ENCODE measurements around the gene CEP104.
A peak's percentile ranks its signal among the peaks of the same experiment; 100 is the strongest.

Gene CEP104

DNA sequence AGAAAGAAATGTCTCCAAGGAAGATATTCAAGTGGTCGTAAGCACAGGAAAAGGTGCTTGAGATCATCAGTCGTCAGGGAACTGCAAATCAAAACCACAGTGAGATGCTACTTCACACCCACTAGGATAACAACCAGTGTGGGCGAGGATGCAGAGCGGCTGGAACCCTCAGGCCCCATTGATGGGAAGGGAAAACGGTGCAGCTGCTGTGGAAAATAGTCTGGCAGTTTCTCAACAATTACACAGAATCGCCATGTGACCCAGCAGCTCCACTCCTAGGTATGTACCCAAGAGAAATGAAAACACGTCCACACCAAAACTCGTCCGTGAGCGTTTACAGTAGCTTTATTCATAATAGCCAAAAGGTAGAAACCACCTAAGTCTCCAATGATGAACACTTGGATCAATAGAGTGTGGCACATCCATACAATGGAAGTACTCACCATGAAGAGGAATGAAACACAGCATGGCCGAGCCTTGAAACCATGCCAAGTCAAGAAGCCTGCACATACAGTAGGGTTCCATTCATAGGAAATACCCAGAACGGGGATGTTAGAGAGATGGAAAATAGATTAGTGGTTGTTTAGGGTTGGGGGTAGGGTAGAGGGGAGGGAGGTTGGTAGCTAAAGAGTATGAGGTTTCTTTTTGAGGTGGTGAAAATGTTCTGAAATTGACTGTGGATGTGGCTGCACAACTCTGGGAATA, 6.4 kb upstream of the CEP104 start:
- WGBS = 90% methylated on average over 12 of the region's 12 CpGs

DNA sequence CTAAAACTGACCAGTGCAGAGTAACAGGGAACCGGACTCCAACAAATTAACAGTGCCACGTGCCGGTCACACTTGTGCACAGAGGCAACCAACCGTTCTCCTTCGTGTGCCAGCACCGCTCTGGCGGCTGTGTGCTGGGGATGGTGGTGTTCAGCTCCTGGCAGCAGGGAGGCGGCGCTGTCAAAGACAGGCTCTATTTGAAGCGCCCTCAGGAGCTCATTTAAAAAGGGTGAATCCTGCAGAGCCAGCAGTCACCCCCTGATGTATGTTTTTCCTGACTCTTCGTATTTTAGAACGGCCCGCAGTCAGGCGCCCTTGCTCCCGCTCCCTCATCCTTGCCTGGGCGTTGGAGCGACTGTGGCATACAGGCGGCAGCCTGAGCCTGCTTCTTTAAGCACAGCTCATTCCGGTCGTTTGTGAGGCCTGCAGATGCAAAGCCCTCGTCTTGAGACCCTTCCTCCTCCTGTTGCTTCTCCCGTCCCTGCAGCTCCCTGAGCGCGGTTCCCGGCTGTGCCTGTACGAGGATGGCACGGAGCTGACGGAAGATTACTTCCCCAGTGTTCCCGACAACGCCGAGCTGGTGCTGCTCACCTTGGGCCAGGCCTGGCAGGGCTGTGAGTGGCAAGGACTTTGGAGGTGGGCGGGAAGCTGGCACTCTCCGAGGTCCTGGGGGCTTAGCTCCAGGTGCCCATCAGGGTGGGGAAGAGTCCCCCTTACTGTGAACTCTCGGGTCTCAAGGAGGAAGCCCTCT, 1.4 kb upstream of the CEP104 start:
- Histone ChIP-seq H3K4me1 (ENCODE audit: insufficient read depth, low read length) (no peaks in the 10 kb centered on the region), H3K4me3 (ENCODE audit: low read length) (peak overlapping the region; percentile 81), H3K9me3 (ENCODE audit: insufficient read depth, low read depth, low read length) (no peaks in the 10 kb centered on the region), H3K36me3 (ENCODE audit: insufficient read depth, low read length) (no peaks in the 10 kb centered on the region), H3K9ac (ENCODE audit: low read depth, low read length) (no peak overlapping the region), H3K27me3 (ENCODE audit: insufficient read depth, low read length) (peaks cover 12% of the 10 kb centered on the region; the same call in 1 of the 2 replicates), H3K27ac (ENCODE audit: low read depth, low read length) (no peak overlapping the region)
- 52% methylated on average over 34 of the region's 34 CpGs for WGBS

More for the DNA sequence above, 6.4 kb upstream of the CEP104 start:
- no peak overlapping the region for H3K27ac ChIP-seq (ENCODE audit: low read depth, low read length)
- H3K9me3 ChIP-seq (ENCODE audit: insufficient read depth, low read depth, low read length) = no peaks in the 10 kb centered on the region
- H3K27me3 ChIP-seq (ENCODE audit: insufficient read depth, low read length) = peaks cover 5% of the 10 kb centered on the region; the same call in 1 of the 2 replicates
- H3K4me3 ChIP-seq (ENCODE audit: low read length) = no peak overlapping the region
- no peaks in the 10 kb centered on the region for H3K36me3 ChIP-seq (ENCODE audit: insufficient read depth, low read length)
- H3K9ac ChIP-seq (ENCODE audit: low read depth, low read length) = no peak overlapping the region
- no peaks in the 10 kb centered on the region for H3K4me1 ChIP-seq (ENCODE audit: insufficient read depth, low read length)

DNA sequence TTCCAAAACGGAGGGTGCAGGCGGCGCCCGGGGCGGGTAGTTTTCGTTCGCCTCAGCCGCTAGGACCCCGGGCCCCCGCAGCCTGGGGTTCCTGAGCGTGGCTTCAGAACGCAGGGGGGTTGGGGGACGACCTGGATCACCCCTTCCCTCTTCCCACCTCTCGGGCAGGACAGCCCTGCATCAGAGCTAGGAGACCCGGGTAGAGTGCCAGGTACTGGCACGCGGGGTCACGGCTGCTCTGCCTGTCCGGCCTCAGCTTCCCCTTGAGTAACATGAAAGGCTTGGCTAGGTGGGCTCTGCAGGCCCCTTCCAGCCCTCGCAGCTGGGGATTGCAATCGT, 749 bp upstream of the CEP104 start:
- H3K9me3 ChIP-seq (ENCODE audit: insufficient read depth, low read depth, low read length) = no peaks in the 10 kb centered on the region
- peak overlapping the region; percentile 81 for H3K4me3 ChIP-seq (ENCODE audit: low read length)
- 9% methylated on average over 21 of the region's 21 CpGs for WGBS
- no peak overlapping the region for H3K27ac ChIP-seq (ENCODE audit: low read depth, low read length)
- no peaks in the 10 kb centered on the region for H3K4me1 ChIP-seq (ENCODE audit: insufficient read depth, low read length)
- peak overlapping the region; percentile 55 for H3K9ac ChIP-seq (ENCODE audit: low read depth, low read length)
- peaks cover 12% of the 10 kb centered on the region; the same call in 1 of the 2 replicates for H3K27me3 ChIP-seq (ENCODE audit: insufficient read depth, low read length)
- H3K36me3 ChIP-seq (ENCODE audit: insufficient read depth, low read length) = no peaks in the 10 kb centered on the region

DNA sequence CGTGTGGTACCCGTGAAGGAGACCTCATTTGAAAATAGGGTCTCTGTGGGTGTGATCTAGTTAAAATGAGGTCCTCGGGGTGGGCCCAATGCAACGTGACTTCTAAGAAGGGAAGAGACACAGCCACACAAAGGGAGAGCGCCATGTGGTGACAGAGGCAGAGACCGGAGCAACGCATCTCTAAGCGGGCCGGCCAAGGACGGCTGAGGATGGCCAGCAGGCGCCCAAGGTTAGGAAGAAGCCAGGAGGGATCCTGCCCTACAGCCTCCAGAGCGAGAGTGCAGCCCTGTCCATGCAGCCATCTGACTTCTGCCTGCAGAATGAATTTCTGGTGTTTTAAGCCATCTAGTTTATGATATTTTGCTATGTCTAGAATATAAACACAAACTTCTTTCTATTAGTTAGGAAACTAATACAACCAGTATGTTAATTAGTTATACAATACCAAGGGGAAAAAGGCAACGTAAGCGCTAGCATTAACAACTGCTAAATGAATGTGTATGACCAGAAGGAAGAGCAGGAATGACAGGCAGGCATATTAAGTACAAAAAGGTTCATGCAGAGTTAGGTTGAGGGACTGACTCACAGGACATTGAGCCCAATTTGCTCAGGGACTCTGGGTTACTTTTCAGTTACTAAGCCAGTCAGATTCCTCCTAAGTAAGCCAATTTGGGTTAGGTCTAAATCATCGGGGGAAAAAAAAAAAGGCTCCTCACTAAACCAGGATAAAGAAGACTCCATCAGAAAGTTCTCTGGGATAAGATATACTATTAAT, 4.1 kb downstream of the CEP104 start:
- no peaks in the 10 kb centered on the region for H3K9me3 ChIP-seq (ENCODE audit: insufficient read depth, low read depth, low read length)
- H3K9ac ChIP-seq (ENCODE audit: low read depth, low read length) = no peak overlapping the region
- H3K27me3 ChIP-seq (ENCODE audit: insufficient read depth, low read length) = peaks cover 3% of the 10 kb centered on the region; the same call in 1 of the 2 replicates
- H3K4me3 ChIP-seq (ENCODE audit: low read length) = no peak overlapping the region
- no peaks in the 10 kb centered on the region for H3K4me1 ChIP-seq (ENCODE audit: insufficient read depth, low read length)
- 82% methylated on average over 14 of the region's 15 CpGs for WGBS
- peaks cover 21% of the 10 kb centered on the region for H3K36me3 ChIP-seq (ENCODE audit: insufficient read depth, low read length)
- H3K27ac ChIP-seq (ENCODE audit: low read depth, low read length) = no peak overlapping the region

DNA sequence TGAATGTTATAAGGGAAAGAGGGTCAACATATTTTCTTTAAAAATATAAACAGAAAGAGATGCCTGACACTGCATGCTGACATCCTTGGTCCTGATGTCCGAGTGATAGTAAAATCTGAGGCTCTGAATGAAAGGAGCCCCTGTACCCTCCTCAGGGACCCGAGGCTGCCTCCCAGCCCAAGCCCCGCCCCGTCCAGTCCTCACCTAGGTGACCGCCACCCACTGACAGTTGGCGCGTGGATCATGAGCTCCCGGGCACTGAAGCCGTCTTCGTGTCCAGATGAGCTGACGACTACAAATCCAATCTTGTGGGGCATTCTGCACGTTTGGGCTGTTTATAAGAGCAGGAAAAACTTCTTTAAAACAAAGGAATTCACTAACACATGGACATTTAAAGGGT, 4.9 kb downstream of the CEP104 start:
- no peaks in the 10 kb centered on the region for H3K4me1 ChIP-seq (ENCODE audit: insufficient read depth, low read length)

DNA sequence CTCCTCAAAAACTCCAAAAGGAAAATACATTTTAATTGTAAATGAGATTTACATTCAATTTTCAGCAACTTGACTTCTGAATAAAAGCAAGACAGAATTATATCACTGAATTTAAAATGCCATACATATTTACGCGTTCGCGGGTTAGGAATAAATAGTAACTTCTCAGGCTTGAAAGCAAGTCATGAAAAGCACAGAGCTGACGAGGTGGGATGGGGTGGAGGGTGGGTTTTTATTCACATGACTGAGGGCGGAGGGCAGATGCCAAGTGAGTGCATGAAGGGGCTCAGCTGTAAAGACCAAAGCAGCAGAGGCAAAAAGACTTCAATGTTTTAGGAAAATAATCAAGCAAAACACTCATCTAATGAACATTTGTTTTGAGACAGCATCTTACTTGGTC, 5.7 kb downstream of the CEP104 start:
- Histone ChIP-seq H3K4me1 (ENCODE audit: insufficient read depth, low read length) (no peaks in the 10 kb centered on the region), H3K27ac (ENCODE audit: low read depth, low read length) (no peak overlapping the region), H3K27me3 (ENCODE audit: insufficient read depth, low read length) (no peaks in the 10 kb centered on the region), H3K9ac (ENCODE audit: low read depth, low read length) (no peak overlapping the region), H3K36me3 (ENCODE audit: insufficient read depth, low read length) (peaks cover 35% of the 10 kb centered on the region), H3K9me3 (ENCODE audit: insufficient read depth, low read depth, low read length) (no peaks in the 10 kb centered on the region), H3K4me3 (ENCODE audit: low read length) (no peak overlapping the region)
- 94% methylated on average over 6 of the region's 6 CpGs for WGBS

More for the DNA sequence above, 4.9 kb downstream of the CEP104 start:
- 93% methylated on average over 12 of the region's 12 CpGs for WGBS
- H3K36me3 ChIP-seq (ENCODE audit: insufficient read depth, low read length) = peaks cover 30% of the 10 kb centered on the region
- no peaks in the 10 kb centered on the region for H3K27me3 ChIP-seq (ENCODE audit: insufficient read depth, low read length)
- H3K9me3 ChIP-seq (ENCODE audit: insufficient read depth, low read depth, low read length) = no peaks in the 10 kb centered on the region
- no peak overlapping the region for H3K4me3 ChIP-seq (ENCODE audit: low read length)
- H3K27ac ChIP-seq (ENCODE audit: low read depth, low read length) = no peak overlapping the region
- H3K9ac ChIP-seq (ENCODE audit: low read depth, low read length) = no peak overlapping the region

DNA sequence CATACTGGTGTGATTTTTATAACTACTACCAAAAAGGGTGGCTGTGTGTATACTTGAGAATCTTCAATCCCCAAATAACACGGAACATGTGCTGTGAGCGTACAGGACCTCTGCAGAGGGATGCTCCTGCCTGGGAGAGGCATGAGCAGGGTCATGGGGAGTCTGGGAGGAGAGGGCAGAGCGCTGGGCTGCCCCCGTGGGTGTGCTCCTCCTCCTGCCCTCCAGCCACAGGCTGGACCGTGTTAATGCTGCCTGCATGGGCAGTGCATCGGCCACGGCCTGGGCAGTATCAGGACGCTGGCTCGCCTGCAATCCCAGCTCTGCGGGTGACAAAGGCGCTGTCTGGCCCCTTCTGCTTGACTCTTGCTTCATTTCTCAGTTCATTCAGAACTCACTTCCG, 6.2 kb downstream of the CEP104 start:
- Histone ChIP-seq H3K4me3 (ENCODE audit: low read length) (no peak overlapping the region), H3K9ac (ENCODE audit: low read depth, low read length) (no peak overlapping the region), H3K27ac (ENCODE audit: low read depth, low read length) (no peak overlapping the region), H3K4me1 (ENCODE audit: insufficient read depth, low read length) (no peaks in the 10 kb centered on the region), H3K36me3 (ENCODE audit: insufficient read depth, low read length) (peaks cover 35% of the 10 kb centered on the region), H3K27me3 (ENCODE audit: insufficient read depth, low read length) (no peaks in the 10 kb centered on the region), H3K9me3 (ENCODE audit: insufficient read depth, low read depth, low read length) (no peaks in the 10 kb centered on the region)
- WGBS = 82% methylated on average over 12 of the region's 12 CpGs

DNA sequence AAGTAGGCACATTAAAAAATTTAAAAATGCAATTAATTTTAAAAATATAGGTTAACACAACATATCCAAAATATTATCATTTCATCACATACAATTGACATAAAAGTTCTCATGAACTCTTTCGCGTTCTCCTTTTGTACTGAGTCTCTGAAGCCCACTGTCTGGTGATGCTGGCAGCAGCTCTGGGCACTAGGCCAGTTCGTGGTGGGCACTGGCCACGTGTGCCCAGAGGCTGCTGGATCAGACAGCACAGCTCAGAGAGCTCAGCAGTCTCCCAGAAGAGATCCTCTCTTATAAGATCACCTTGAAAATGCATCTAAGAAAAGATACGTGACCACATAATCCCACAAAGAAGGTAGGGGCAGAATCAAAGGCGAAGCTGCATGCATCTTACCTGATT, 9.9 kb downstream of the CEP104 start:
- H3K27ac ChIP-seq (ENCODE audit: low read depth, low read length) = no peak overlapping the region
- no peak overlapping the region for H3K4me3 ChIP-seq (ENCODE audit: low read length)
- no peaks in the 10 kb centered on the region for H3K4me1 ChIP-seq (ENCODE audit: insufficient read depth, low read length)
- H3K36me3 ChIP-seq (ENCODE audit: insufficient read depth, low read length) = peaks cover 48% of the 10 kb centered on the region
- H3K27me3 ChIP-seq (ENCODE audit: insufficient read depth, low read length) = no peaks in the 10 kb centered on the region
- no peaks in the 10 kb centered on the region for H3K9me3 ChIP-seq (ENCODE audit: insufficient read depth, low read depth, low read length)
- H3K9ac ChIP-seq (ENCODE audit: low read depth, low read length) = no peak overlapping the region
- WGBS = 85% methylated on average over 6 of the region's 6 CpGs

DNA sequence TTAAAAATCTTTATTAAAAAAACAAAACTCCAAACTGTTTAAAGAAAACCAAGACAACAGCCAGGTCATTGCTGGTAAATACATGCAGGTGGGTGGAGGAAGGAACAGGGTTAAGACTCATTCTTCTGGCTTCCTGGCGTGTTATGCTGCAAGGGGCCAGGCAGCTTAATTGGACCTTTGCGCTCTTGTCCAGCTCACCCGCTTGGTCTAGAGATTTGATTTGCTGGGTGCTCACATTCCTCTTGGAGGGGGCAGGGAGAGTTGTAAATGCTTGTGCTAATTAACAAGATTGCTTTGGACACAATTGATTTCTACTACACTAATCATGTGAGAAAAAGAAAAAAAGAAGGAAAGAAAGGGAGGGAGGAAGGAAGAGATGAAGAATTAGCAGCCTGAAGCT, 10.5 kb downstream of the CEP104 start:
- Histone ChIP-seq H3K4me3 (ENCODE audit: low read length) (no peak overlapping the region), H3K27ac (ENCODE audit: low read depth, low read length) (no peak overlapping the region), H3K9ac (ENCODE audit: low read depth, low read length) (no peak overlapping the region), H3K9me3 (ENCODE audit: insufficient read depth, low read depth, low read length) (no peaks in the 10 kb centered on the region), H3K4me1 (ENCODE audit: insufficient read depth, low read length) (no peaks in the 10 kb centered on the region), H3K27me3 (ENCODE audit: insufficient read depth, low read length) (no peaks in the 10 kb centered on the region), H3K36me3 (ENCODE audit: insufficient read depth, low read length) (peaks cover 45% of the 10 kb centered on the region)
- WGBS = 94% methylated on average over 3 of the region's 3 CpGs

DNA sequence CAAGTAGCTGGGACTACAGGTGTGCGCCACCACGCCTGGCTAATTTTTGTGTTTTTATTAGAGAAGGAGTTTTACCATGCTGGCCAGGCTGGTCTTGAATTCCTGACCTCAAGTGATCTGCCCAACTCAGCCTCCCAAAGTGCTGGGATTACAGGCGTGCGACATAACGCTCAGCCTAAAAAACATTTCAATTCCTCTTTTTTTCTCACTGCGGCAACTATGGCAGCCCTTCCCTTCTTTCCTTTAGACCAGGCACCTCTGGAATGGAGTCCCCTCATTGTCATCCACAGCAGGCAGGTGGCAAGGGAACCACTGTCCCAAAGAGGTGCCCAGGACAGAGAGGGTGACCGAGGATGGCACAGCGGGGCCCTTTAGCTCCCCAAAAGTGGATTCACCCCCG, 14.1 kb downstream of the CEP104 start:
- Histone ChIP-seq H3K27me3 (ENCODE audit: insufficient read depth, low read length) (no peaks in the 10 kb centered on the region), H3K4me1 (ENCODE audit: insufficient read depth, low read length) (no peaks in the 10 kb centered on the region), H3K9me3 (ENCODE audit: insufficient read depth, low read depth, low read length) (no peaks in the 10 kb centered on the region), H3K9ac (ENCODE audit: low read depth, low read length) (no peak overlapping the region), H3K4me3 (ENCODE audit: low read length) (no peak overlapping the region), H3K27ac (ENCODE audit: low read depth, low read length) (no peak overlapping the region), H3K36me3 (ENCODE audit: insufficient read depth, low read length) (peaks cover 45% of the 10 kb centered on the region)
- WGBS = 96% methylated on average over 9 of the region's 9 CpGs

DNA sequence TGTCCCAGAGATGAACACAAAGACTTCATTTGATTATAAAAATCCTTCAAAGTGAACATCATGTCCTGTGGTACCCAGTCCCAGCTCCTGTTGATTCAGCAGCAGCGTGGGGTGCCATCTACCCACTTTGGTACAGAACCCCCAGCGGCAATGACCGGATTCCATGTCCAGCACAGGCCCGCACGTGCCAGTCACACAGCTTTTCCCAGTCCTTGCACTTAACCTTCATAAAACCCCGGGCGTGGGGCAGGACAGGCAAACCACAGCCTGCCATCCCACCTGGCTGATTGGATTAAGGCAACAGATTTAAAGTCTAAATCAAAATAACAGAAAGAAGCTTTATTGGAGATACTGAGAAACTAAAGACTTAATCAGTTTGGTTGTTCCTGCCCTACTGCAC, 15.5 kb downstream of the CEP104 start:
- Histone ChIP-seq H3K4me1 (ENCODE audit: insufficient read depth, low read length) (no peaks in the 10 kb centered on the region), H3K27ac (ENCODE audit: low read depth, low read length) (no peak overlapping the region), H3K9ac (ENCODE audit: low read depth, low read length) (no peak overlapping the region), H3K36me3 (ENCODE audit: insufficient read depth, low read length) (peaks cover 46% of the 10 kb centered on the region), H3K27me3 (ENCODE audit: insufficient read depth, low read length) (no peaks in the 10 kb centered on the region), H3K9me3 (ENCODE audit: insufficient read depth, low read depth, low read length) (peaks cover 2% of the 10 kb centered on the region; the same call in 1 of the 2 replicates), H3K4me3 (ENCODE audit: low read length) (no peak overlapping the region)
- WGBS = 97% methylated on average over 7 of the region's 7 CpGs
